ENCODE results near the gene HIGD2A. TPM values are rescaled to one million over a fixed set of nuclear protein-coding genes. Genes with fewer than 3 reads are reported as not detected.

The HIGD2A gene
- total and polyA plus RNA-seq, 7 donors: 201 to 457 (median 235) TPM

GRCh38 chr5:176383961-176384360, 4.6 kb upstream of the HIGD2A start:
- Histone ChIP-seq H3K4me3 (no peak overlapping the region), H3K27me3 (no peaks in the 10 kb centered on the region), H3K4me1 (peaks cover 0 to 37% (median 30%) of the 10 kb centered on the region in 4 donors), H3K27ac (no peak overlapping the region), H3K9me3 (no peaks in the 10 kb centered on the region), H3K36me3 (peaks cover 5 to 49% (median 22%) of the 10 kb centered on the region in 4 donors)
- intact Hi-C loops (cut with DNase I): loop anchor here (2.0 to 10.0 kb wide), 3 partner anchors 17 to 261 kb away; partner anchors contain the start of genes RNF44 and TSPAN17
- 86 to 88% methylated on average over 9 of the region's 9 CpGs for WGBS, 2 donors
- TF ChIP-seq, protein P1, sequence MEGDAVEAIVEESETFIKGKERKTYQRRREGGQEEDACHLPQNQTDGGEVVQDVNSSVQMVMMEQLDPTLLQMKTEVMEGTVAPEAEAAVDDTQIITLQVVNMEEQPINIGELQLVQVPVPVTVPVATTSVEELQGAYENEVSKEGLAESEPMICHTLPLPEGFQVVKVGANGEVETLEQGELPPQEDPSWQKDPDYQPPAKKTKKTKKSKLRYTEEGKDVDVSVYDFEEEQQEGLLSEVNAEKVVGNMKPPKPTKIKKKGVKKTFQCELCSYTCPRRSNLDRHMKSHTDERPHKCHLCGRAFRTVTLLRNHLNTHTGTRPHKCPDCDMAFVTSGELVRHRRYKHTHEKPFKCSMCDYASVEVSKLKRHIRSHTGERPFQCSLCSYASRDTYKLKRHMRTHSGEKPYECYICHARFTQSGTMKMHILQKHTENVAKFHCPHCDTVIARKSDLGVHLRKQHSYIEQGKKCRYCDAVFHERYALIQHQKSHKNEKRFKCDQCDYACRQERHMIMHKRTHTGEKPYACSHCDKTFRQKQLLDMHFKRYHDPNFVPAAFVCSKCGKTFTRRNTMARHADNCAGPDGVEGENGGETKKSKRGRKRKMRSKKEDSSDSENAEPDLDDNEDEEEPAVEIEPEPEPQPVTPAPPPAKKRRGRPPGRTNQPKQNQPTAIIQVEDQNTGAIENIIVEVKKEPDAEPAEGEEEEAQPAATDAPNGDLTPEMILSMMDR (IDR thresholded peaks at IDR 0.05): no peak
- no peak for TF ChIP-seq POLR2A (IDR thresholded peaks at IDR 0.05)
- TF ChIP-seq POLR2AphosphoS5 (IDR thresholded peaks at IDR 0.05): no peak
- no peak for TF ChIP-seq EP300 (IDR thresholded peaks at IDR 0.05)
- DNase-seq: no peak

GRCh38 chr5:176384366-176384930, 4.1 kb upstream of the HIGD2A start:
- Histone ChIP-seq H3K36me3 (peaks cover 5 to 49% (median 22%) of the 10 kb centered on the region in 4 donors), H3K4me3 (no peak overlapping the region), H3K4me1 (peaks cover 0 to 39% (median 32%) of the 10 kb centered on the region in 4 donors), H3K27me3 (no peaks in the 10 kb centered on the region), H3K27ac (no peak overlapping the region), H3K9me3 (no peaks in the 10 kb centered on the region)
- intact Hi-C loops (cut with DNase I): loop anchor here (2.0 to 10.0 kb wide), 3 partner anchors 18 to 260 kb away; partner anchors contain the start of genes RNF44 and TSPAN17
- DNase-seq: no peak
- TF ChIP-seq EP300 (IDR thresholded peaks at IDR 0.05): no peak
- TF ChIP-seq POLR2AphosphoS5 (IDR thresholded peaks at IDR 0.05): no peak
- TF ChIP-seq, protein P1 (IDR thresholded peaks at IDR 0.05): no peak
- no peak for TF ChIP-seq POLR2A (IDR thresholded peaks at IDR 0.05)
- 93 to 95% methylated on average over 8 of the region's 8 CpGs for WGBS, 2 donors

- no peak for DNase-seq
- peaks cover 0 to 44% (median 38%) of the 10 kb centered on the region in 4 donors for H3K4me1 ChIP-seq
- 88 to 95% methylated on average over 12 of the region's 12 CpGs for WGBS, 2 donors
- H3K4me3 ChIP-seq: no peak overlapping the region
- no peaks in the 10 kb centered on the region for H3K9me3 ChIP-seq
- peaks cover 5 to 49% (median 22%) of the 10 kb centered on the region in 4 donors for H3K36me3 ChIP-seq
- no peak for TF ChIP-seq POLR2A (IDR thresholded peaks at IDR 0.05)
- no peak for TF ChIP-seq POLR2AphosphoS5 (IDR thresholded peaks at IDR 0.05)
- TF ChIP-seq, protein P1 (IDR thresholded peaks at IDR 0.05): no peak
- TF ChIP-seq EP300 (IDR thresholded peaks at IDR 0.05): no peak
- no peak overlapping the region for H3K27ac ChIP-seq
- intact Hi-C loops (cut with DNase I): loop anchor here (2.0 to 10.0 kb wide), 3 partner anchors 18 to 260 kb away; partner anchors contain the start of genes RNF44 and TSPAN17
- H3K27me3 ChIP-seq: no peaks in the 10 kb centered on the region
Observed at GRCh38 chr5:176384991-176385390, 3.6 kb upstream of the HIGD2A start.

DNA sequence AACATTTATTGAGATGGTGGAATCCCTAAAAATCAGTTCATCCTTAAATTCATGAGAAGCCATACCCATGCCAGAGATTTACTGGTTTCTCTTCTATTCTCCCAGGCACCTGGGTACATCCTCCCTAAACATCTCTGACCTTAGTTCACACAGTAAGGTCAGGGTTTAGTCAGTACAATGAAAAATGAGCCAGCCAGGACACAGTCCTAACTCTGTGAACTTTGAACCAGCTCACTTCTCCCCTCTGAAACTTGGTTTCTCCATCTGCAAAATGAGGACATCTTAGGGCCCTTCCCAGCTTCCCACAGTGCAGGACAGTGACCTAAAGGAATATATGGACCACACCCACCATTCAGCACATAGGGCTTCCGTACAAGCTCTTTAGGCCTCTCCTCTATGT, 2.1 kb upstream of the HIGD2A start:
- 36 to 79% methylated on average over 1 of the region's 1 CpG for WGBS, 2 donors
- no peak for DNase-seq
- H3K9me3 ChIP-seq: no peaks in the 10 kb centered on the region
- intact Hi-C loops (cut with DNase I): loop anchor here (10.0 kb wide), 2 partner anchors 148 to 258 kb away; partner anchors contain the start of genes RNF44 and TSPAN17
- no peak overlapping the region for H3K4me3 ChIP-seq
- H3K27me3 ChIP-seq: no peaks in the 10 kb centered on the region
- TF ChIP-seq, protein P1 (IDR thresholded peaks at IDR 0.05): no peak
- TF ChIP-seq POLR2A (IDR thresholded peaks at IDR 0.05): no peak
- TF ChIP-seq EP300 (IDR thresholded peaks at IDR 0.05): no peak
- TF ChIP-seq POLR2AphosphoS5 (IDR thresholded peaks at IDR 0.05): no peak
- H3K36me3 ChIP-seq: peaks cover 10 to 59% (median 29%) of the 10 kb centered on the region in 4 donors
- H3K27ac ChIP-seq: no peak overlapping the region
- peaks cover 0 to 37% (median 32%) of the 10 kb centered on the region in 4 donors for H3K4me1 ChIP-seq
